OCI-LY7 (cell line): ENCODE measurements around the gene DLX2. TPM values are rescaled to one million over a fixed set of nuclear protein-coding genes. Genes with fewer than 3 reads are reported as not detected.

ENCODE experiments used
- BruUV-seq: library from RNA; stranded (reverse); fragments of 400-500 nt; replicated peaks from 2 replicates; lab custom pipeline; 2021; lab: Mats Ljungman, UMichigan
- CTCF ChIA-PET: fragments of 300-600 bp; sonication (Branson Sonifier 250); formaldehyde crosslinking; loops from one replicate; lab custom pipeline; 2022; ENCODE audit warnings: antibody characterized with exemption; ENCODE audit not compliant: unreplicated experiment; lab: Charles Lee
- POLR2A ChIA-PET: fragments of 300-600 bp; sonication (Branson Sonifier 250); formaldehyde crosslinking; loops from one replicate; lab custom pipeline; 2022; ENCODE audit warnings: antibody characterized with exemption; lab: Charles Lee
- DNase-seq: peaks from one replicate; pipeline ENCODE4 v3.0.0-alpha.2; 2015; ENCODE audit warnings: low spot score
- H2AFZ ChIP-seq: fragments of 200-600 bp; sonication (generic), shearing (Covaris generic); 2 replicates; pipeline ENCODE4 v1.6.1; 2014; ENCODE audit warnings: mild to moderate bottlenecking, antibody characterized with exemption, low read length, moderate library complexity
- H3K27ac ChIP-seq: fragments of 200-600 bp; sonication (generic); 2 replicates; pipeline ENCODE4 v1.5.1; 2014; ENCODE audit warnings: mixed run types, low read depth, mild to moderate bottlenecking, moderate library complexity, low read length, inconsistent platforms; ENCODE audit not compliant: poor library complexity, severe bottlenecking
- H3K36me3 ChIP-seq: fragments of 200-600 bp; sonication (generic); 2 replicates; pipeline ENCODE4 v1.6.1; 2014; ENCODE audit warnings: mild to moderate bottlenecking, antibody characterized with exemption, low read length, moderate library complexity, mixed read lengths; ENCODE audit not compliant: insufficient read depth
- H3K4me1 ChIP-seq: fragments of 200-600 bp; sonication (generic); 2 replicates; pipeline ENCODE4 v1.5.1; 2014; ENCODE audit warnings: mild to moderate bottlenecking, low read length; ENCODE audit not compliant: insufficient read depth, poor library complexity, severe bottlenecking
- H3K4me2 ChIP-seq: fragments of 200-600 bp; sonication (generic); 2 replicates; pipeline ENCODE4 v1.6.1; 2014; ENCODE audit warnings: mild to moderate bottlenecking, low read length
- H3K4me3 ChIP-seq: fragments of 200-600 bp; sonication (generic); 2 replicates; pipeline ENCODE4 v1.5.1; 2014; ENCODE audit warnings: mild to moderate bottlenecking, low read depth, low read length; ENCODE audit not compliant: poor library complexity, severe bottlenecking
- H3K79me2 ChIP-seq: fragments of 200-600 bp; sonication (generic); 2 replicates; pipeline ENCODE4 v1.6.1; 2016; ENCODE audit warnings: low read depth, mild to moderate bottlenecking, low read length, moderate library complexity, mixed read lengths; ENCODE audit not compliant: insufficient read depth
- H3K9me2 ChIP-seq: fragments of 200-600 bp; sonication (generic); 2 replicates; pipeline ENCODE4 v1.6.1; 2016; ENCODE audit warnings: mild to moderate bottlenecking, low read length, mixed read lengths; ENCODE audit not compliant: insufficient read depth
- H3K9me3 ChIP-seq: fragments of 200-600 bp; sonication (generic); 2 replicates; pipeline ENCODE4 v1.6.1; 2014; ENCODE audit warnings: mild to moderate bottlenecking, mixed run types, low read length, mixed read lengths
- H4K20me1 ChIP-seq: fragments of 200-600 bp; sonication (generic); 2 replicates; pipeline ENCODE4 v1.6.1; 2014; ENCODE audit warnings: mild to moderate bottlenecking, antibody characterized with exemption, low read length, moderate library complexity, mixed read lengths; ENCODE audit not compliant: insufficient read depth
- EZH2phosphoT487 ChIP-seq: fragments of 200-600 bp; sonication (generic); IDR thresholded peaks from 2 replicates; pipeline ENCODE4 v1.6.1; 2018; ENCODE audit warnings: low read depth, borderline replicate concordance, mild to moderate bottlenecking, mixed run types, antibody characterized with exemption, low read length, moderate library complexity, mixed read lengths
- intact Hi-C: fragments of 100-400 bp; cut with micrococcal nuclease; formaldehyde crosslinking; loops from one replicate; pipeline ENCODE4 v1.10.0; 2022; ENCODE audit not compliant: unreplicated experiment
- total RNA-seq, 2 experiments: library from RNA; depleted of rRNA in 1 of 2; stranded (reverse); fragments of >200 nt in 1 of 2; shearing (Covaris generic) in 1 of 2; gene quantifications; 2 replicates each; pipeline ENCODE4 v1.2.3, GENCODE V29; 2014 to 2022
- TF ChIP-seq, protein P1 (sequence below): fragments of 200-600 bp; sonication (generic); conservative IDR thresholded peaks from 2 replicates; pipeline ENCODE4 v1.5.1; 2014; ENCODE audit warnings: mild to moderate bottlenecking, antibody characterized with exemption, low read length, moderate library complexity, mixed read lengths

DLX2 gene
- total RNA-seq, 2 experiments from 2014 or later, result 0.22 TPM; not detected in 1

DNA sequence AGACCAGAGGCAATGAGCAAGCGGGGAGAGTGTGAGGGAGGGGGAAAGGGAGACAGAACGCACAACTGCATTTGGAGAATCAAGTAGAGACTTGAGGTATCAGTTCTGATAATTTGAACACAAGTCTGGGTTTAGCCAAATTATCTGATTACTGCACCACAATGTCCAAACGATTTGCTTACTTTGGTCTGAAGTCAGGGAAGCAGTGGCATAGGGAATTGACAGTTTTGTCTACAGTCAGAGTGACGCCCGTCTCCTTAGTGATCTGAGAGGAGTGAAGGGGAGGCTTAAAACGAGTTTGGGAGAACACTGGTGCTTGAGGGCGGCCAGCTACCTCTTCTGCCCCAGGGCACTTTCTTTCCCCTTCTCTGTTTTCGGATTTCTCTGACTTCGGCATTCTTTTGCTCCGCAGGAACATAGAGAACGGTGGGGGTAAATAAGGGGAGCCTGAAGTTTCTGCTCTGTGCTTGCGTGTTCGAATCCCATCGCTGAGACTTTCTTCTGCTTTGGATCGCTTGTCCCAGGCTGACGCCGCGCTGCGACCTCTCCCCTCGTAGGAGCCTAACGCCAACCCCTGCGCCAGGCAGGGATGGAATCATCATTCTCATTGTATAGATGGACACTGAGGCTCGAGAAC is 2.9 kb upstream of the DLX2 start:
- CTCF ChIA-PET, result no interaction called here
- POLR2A ChIA-PET, result no interaction called here
- no peaks in the 10 kb centered on the region for H4K20me1 ChIP-seq
- TF ChIP-seq EZH2phosphoT487, result no peak
- TF ChIP-seq, protein P1, sequence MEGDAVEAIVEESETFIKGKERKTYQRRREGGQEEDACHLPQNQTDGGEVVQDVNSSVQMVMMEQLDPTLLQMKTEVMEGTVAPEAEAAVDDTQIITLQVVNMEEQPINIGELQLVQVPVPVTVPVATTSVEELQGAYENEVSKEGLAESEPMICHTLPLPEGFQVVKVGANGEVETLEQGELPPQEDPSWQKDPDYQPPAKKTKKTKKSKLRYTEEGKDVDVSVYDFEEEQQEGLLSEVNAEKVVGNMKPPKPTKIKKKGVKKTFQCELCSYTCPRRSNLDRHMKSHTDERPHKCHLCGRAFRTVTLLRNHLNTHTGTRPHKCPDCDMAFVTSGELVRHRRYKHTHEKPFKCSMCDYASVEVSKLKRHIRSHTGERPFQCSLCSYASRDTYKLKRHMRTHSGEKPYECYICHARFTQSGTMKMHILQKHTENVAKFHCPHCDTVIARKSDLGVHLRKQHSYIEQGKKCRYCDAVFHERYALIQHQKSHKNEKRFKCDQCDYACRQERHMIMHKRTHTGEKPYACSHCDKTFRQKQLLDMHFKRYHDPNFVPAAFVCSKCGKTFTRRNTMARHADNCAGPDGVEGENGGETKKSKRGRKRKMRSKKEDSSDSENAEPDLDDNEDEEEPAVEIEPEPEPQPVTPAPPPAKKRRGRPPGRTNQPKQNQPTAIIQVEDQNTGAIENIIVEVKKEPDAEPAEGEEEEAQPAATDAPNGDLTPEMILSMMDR, result no peak
- no peak overlapping the region for H3K4me3 ChIP-seq
- H3K4me2 ChIP-seq, result no peak overlapping the region
- no peak for DNase-seq
- no TSS peak for BruUV-seq
- no peaks in the 10 kb centered on the region for H3K4me1 ChIP-seq
- intact Hi-C loops, result loop anchor here (10.0 kb wide), 1 partner anchor 101 kb away; no protein-coding TSS in a partner anchor
- no peaks in the 10 kb centered on the region for H3K9me2 ChIP-seq
- H3K79me2 ChIP-seq, result no peaks in the 10 kb centered on the region
- H2AFZ ChIP-seq, result no peak overlapping the region
- H3K9me3 ChIP-seq, result no peaks in the 10 kb centered on the region
- no peak overlapping the region for H3K27ac ChIP-seq
- no peaks in the 10 kb centered on the region for H3K36me3 ChIP-seq

DNA sequence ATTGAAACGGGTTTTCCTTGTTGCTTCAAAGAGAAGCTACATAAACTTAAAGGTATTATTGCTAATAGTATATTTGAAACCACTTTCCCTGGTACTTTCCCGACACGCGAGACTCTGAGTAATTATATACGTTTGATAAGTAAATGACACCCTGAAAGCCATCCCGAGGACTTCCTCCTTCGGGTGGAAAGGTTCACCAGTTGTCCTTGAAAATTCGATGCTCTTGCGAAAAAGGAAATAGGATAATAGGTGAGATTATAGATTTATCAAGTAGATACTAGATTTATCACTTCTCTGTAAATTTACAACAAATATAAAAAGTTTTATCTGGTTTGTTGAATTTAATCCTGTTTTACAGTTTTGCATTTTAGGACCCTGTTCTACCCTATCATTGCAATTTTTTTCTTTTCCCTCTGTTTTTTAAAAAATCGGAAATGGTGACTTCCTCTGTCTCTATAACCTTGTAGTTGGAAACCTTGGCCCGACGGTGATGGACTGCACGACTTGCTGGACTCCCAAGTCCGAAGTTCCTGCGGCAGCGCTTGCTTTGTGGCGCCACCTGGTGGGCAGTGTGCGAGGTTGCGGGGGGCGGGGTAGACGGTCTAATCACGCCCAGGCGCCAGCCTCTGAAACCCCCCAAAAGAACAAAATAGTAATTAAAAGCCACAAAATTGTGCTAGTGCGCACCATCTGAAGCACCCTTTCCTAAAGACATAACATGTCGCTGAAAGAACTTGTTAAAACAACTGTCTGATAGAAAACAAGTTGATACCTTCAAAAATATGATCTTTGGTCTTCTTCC is 972 bp upstream of the DLX2 start:
- Histone ChIP-seq H2AFZ (peak overlapping the region; percentile 89), H3K27ac (no peak overlapping the region), H3K4me1 (no peaks in the 10 kb centered on the region), H3K9me3 (no peaks in the 10 kb centered on the region), H3K79me2 (no peaks in the 10 kb centered on the region), H3K36me3 (no peaks in the 10 kb centered on the region), H4K20me1 (no peaks in the 10 kb centered on the region), H3K4me2 (peak overlapping the region; percentile 90), H3K9me2 (no peaks in the 10 kb centered on the region), H3K4me3 (peak overlapping the region; percentile 68)
- no TSS peak for BruUV-seq
- intact Hi-C loops, result loop anchor here (1.0 to 10.0 kb wide), 5 partner anchors 99 to 529 kb away; no protein-coding TSS in a partner anchor
- POLR2A ChIA-PET, result interaction anchor here (1.0 to 1.7 kb wide), 4 partner anchors 10 to 291 kb away, joined by 3 to 4 read pairs (median 4); partner anchors contain the start of gene DLX1
- peak; percentile 76 for DNase-seq
- no peak for TF ChIP-seq EZH2phosphoT487
- TF ChIP-seq, protein P1, result peak; percentile 100
- CTCF ChIA-PET, result interaction anchor here (0.8 to 1.1 kb wide), 2 partner anchors 293 to 400 kb away, joined by 3 read pairs; no protein-coding TSS in a partner anchor
